Peyer's patch (tissue), 4 donors: ENCODE data around the gene PIF1.
"Not testable (repeated sequence)": the region's sequence is repeated elsewhere in the genome, so short reads cannot be mapped to it uniquely, and the experiment has no call there.

Source experiments
- CTCF ChIP-seq, 6 experiments: fragments of 450-650 bp in 4 of 6; fragments of 200-600 bp in 2 of 6; sonication (generic) in 1 of 6; IDR thresholded peaks; one replicate each; pipeline ENCODE4 v1.5.1; 2017 to 2019; ENCODE audit warnings: antibody characterized with exemption in 6 of 6, mild to moderate bottlenecking in 3 of 6, moderate library complexity in 1 of 6
- POLR2A ChIP-seq, 2 donors: fragments of 450-650 bp; IDR thresholded peaks; one replicate each; pipeline ENCODE4 v1.5.1; 2017; ENCODE audit warnings: antibody characterized with exemption in 2 of 2, mild to moderate bottlenecking in 2 of 2, moderate library complexity in 2 of 2

GRCh38 chr15:64814965-64815364 lies 10.5 kb downstream of the PIF1 start:
- TF ChIP-seq CTCF, POLR2A (IDR thresholded peaks at IDR 0.05): not testable (repeated sequence)
